T-helper 1 cell (primary cell): ENCODE measurements around the gene CRACDL.

Experiments
- DNase-seq, 5 donors: peaks; one replicate each; pipeline ENCODE4 v3.0.0-alpha.2; 2012 to 2020

The CRACDL gene

GRCh38 chr2:98744595-98744994 is 191.4 kb downstream of the CRACDL start:
- DNase-seq, result no peak
